Activated CD4-positive, alpha-beta T cell treated with anti-CD3 and anti-CD28 coated beads, Interleukin-2, Interleukin-6, amounts not matched to agents 100 ng/mL and 50 ng/mL, durations not matched to agents 16 hours and 8 hours (primary cell): ENCODE results near the gene ZC3HAV1.
"Not testable (repeated sequence)": the region's sequence is repeated elsewhere in the genome, so short reads cannot be mapped to it uniquely, and the experiment has no call there.

Experiments
- DNase-seq: peaks from one replicate; pipeline ENCODE4 v3.0.0-alpha.2; 2020

ZC3HAV1 gene

DNA sequence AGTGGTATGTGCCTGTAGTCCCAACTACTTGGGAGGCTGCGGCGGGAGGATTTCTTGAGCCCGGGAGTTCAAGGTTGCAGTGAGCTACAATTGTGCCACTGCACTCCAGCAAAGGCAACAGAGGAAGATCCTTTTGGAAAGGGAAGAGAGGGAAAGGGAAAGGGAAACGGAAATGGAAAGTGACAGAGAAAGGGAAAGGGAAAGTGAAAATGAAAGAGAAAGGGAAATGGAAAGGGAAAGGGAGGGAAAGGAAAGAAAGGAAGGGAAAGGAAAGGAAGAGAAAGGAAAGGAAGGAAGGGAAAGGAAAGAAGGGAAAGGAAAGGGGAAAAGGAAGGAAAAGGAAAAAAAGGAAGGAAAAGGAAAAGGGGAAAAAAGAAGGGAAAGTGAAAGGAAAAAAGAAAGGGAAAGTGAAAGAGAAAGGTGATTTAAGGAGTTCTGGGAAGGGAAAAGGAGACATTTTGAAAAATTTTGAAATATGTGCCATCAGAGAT is 2.3 kb upstream of the ZC3HAV1 start:
- DNase-seq = no peak

DNA sequence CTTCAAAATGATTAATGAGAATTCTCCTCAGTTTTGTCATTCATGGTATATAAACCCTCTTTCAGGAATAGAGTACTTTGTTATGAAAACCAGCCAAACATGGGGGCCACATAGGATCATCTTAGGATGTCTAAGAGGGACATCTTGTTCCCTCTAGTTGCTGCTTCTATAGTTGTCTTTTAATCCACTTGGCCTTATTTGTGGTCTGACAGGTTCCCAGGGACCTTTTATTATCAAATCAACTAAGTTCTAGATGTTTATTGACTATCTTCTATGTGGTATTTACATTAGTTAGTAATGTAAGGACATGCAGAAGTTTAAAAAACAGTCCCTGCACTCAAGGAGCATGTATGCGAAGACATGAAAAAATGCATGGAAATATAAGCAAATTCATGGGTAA is 1.6 kb upstream of the ZC3HAV1 start:
- DNase-seq = no peak

DNA sequence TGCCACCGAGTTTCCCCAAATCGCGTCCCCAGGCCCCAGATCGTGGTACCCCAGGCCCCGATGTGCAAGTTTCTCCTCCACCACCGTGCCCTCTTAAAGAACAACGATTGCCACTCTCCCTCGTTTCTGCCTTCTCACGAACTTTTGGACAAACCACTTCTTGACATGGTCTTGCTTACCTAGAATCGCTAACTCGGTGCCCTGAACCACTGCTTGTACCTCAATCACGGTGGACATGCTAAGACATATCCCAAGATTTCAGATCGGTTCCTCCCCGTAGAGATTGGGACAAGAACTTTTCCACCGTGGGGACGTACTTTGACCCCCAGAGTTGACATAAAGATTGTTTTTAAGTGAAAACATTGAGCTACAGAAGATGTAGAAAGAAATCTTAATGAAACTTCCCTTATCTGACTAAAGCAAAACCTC is 477 bp upstream of the ZC3HAV1 start:
- no peak for DNase-seq

DNA sequence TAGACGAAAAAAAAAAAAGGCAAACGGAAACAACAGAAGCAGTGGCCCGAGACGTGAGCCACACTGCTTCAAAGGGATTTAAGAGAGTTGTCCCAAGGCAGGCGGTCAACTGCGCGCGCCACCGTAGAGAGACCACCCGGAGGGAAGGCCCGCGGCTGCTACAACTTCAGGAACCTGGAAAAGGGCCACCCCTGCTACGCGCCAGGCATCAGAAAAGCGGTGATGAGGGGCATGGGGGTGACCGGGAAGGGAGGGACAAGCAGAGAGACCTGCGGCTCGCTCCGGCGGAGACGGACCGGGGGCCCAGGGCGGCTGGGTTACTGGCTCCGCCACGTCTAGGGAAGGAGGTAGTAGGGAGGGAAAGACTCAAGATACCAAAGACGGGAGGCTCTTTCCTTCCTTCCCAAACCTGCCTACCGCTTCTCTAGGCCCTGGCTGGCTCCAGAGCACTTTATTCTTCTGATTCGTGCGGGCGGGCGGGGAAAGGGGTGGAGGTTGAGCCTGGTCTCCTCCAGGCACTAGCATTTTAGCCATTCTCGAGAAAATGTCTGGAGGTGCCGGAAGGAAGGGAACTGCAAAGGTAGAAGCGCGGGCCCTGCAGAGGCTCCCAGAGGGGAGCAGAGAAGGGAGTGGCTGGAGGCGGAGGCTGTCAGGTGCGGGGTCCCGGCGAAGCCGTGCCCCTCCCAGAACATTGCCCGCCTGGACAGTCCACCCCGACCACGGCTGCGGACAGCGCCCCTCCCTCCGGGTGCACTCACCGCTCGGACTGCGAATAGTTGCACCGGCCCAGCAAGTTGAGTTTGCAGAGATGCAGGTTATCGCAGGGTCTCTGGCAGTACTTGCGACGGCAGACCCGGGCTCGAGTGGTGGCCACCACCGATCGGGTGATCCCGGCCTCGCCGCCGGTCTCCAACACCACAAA is 993 bp downstream of the ZC3HAV1 start:
- no peak for DNase-seq

DNA sequence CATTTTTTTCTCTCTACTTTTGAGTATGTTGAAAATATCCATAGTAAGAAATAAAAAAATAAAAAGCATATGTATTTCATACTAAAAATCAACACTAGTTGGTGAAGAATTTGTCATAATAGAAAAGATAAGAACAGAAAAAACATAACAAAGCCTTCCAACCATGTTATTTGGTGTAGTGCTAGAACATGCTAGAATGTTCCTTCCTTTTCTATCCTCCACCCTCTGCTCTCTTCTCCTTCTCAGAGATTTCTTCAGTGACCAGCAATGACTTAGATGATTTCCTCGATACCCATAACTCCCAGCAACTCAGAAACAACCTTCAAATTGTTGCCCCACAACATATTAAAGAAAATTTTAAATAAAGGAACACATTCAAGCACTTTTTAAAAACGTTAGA is 2.6 kb downstream of the ZC3HAV1 start:
- peak; percentile 61 for DNase-seq

- not testable (repeated sequence) for DNase-seq
These were observed 3.3 kb downstream of the ZC3HAV1 start for GRCh38 chr7:139106227-139106626.

DNA sequence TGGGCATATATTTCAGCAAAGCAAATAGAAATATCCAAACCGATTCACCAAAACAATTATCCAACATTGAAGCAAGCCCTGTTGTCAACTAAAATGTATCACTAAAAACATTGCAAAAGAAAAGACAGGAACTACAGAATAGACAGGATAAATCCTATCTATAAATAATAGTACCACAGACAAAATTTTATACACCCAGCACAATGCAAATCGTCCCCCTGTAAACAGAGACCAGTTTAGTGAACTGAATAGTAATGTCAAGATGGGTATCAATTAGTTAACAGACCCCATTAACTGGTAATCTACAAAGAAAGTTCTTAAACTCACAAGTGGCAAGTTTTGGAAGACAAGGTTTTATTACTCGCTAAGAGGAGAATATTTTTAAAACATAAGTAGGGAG is 4.0 kb downstream of the ZC3HAV1 start:
- DNase-seq = no peak

DNA sequence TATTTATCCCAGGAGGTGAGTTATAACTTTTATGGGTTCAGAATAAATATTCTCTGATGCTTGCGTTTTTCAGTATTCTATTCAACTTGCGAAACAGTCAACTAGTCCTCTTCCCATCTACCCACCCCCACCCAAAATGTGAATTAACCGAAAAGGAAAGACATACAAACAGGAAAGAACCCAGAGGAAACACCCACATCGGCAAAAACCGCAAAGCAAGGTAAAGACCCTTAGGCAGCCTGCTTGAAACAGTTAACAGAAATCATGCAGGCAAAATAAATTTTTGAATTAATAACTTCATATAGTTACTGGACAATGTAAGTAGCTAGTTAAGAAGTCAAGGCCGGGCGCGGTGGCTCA is 5.4 kb downstream of the ZC3HAV1 start:
- peak; percentile 71 for DNase-seq

GRCh38 chr7:139103057-139103815 is 6.3 kb downstream of the ZC3HAV1 start:
- no peak for DNase-seq

GRCh38 chr7:139101637-139102158 is 7.8 kb downstream of the ZC3HAV1 start:
- DNase-seq = not testable (repeated sequence)

GRCh38 chr7:139099172-139099947 is 10.2 kb downstream of the ZC3HAV1 start:
- DNase-seq = no peak

DNA sequence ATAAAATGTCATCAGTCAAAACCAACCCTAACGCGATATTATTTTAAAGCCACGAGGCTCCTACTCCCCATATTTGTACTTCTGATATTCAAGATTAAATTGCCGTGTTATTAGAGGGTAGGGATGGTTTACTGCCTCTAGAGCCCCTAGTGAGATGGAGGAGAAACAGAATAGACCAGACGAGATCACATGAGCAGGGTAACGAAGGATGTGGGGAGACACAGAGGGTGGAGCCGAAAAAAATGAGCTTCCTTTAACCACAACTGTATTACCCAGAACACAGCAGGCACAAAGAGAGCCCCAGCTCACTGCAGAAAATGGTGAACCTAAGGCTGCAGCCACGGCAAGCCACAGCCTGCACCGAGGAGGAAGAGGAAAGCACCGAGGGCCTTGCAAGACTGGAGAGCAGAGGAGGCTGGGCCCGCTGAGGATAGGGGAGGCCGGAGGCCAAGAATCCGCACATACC is 14.3 kb downstream of the ZC3HAV1 start:
- DNase-seq = peak; percentile 92

- DNase-seq = peak; percentile 49
These were observed 14.9 kb downstream of the ZC3HAV1 start for GRCh38 chr7:139094596-139094995.

DNA sequence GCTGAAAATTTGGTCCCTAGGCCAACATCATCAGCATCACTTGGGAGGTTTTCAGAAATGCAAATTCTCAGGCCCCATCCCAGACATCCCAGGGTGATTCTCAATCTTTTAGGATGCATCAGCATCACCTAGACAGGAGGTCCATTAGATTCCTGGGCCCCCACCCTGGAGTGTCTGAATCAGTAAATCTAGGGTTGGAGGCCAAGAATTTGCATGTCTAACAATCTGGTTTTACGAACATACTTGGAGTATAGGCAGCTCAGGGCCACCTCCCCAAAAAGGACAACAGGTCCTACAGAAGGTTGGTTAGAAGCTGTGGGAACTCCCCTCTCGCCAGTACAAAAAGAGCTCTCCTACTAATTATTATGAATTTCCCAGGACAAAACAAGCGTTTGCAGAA is 15.5 kb downstream of the ZC3HAV1 start:
- DNase-seq = no peak

DNA sequence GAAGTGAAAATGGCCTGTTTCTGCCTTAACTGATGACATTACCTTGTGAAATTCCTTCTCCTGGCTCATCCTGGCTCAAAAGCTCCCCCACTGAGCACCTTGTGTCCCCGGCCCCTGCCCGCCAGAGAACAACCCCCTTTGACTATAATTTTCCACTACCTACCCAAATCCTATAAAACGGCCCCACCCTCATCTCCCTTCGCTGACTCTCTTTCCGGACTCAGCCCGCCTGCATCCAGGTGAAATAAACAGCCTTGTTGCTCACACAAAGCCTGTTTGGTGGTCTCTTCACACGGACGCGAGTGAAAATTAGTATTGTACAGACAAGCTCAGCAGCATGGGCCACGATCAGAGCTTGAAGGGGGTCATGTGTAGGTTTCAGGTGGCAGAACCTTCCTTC is 16.0 kb downstream of the ZC3HAV1 start:
- DNase-seq = not testable (repeated sequence)

DNA sequence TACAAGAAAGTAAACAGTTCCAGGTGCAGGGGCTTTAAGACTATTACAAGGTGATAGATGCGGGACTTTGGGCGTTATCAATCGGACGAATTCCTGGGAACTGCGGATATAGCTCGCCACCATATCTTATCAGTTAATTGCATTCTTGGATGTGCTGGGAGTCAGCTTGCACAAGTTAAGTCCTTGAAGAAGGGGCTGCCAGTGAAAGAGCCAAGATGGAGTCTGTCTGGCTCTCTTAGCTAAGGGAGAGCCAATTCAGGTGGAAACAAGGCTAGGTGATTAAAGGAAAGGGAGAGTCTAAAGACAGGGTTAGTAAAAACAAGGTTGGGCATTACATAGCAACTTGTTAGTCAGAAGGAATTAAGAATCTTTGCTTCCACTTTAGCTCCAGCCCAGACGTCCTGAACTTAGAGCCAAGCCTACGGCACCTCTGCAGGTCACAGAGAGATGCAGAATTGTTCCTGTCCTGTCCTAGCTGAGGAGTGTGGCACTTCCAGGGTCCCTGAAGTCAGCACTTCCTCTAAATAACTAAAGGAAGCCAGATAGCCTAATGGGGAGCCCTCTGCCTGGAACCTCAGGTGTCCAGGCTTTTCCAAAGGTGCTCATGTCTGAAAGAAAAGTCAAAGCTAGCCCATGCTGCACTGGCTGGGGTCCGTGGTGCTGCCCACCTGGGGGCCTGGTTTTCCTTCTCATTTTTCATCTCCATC is 17.3 kb downstream of the ZC3HAV1 start:
- DNase-seq = no peak

DNA sequence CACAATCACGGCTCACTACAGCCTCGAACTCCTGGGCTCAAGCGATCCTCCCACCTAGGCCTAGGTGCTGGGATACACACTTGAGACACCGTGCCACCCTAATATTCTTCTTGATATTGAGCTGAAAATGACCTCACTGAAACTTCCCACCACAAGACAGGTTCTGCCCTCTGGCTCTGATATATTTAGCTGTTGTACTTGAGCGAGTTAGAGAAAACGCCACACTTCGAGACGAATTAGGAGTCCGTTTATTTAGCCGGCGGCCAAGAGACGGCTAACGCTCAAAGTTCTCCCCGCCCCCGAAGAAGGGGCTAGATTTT is 17.9 kb downstream of the ZC3HAV1 start:
- no peak for DNase-seq

DNA sequence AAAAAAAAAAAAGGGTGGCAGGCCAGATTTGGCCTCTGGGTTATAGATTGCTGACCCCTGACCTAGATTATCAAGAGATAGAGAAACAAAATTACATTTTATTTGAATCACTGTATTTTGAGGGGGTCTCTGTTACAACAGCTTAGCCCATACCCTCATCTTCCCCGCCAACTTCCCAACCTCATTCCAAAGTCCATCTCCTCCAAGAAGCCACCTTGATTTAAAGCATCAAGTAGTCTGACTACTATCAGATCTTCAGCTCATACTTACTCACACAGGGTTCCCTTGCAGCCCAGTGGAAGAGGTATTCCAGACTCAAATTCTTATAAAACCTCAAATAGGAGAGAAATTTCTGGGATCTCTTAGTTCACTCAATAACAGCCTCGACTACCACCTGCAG is 20.4 kb downstream of the ZC3HAV1 start:
- DNase-seq = no peak

GRCh38 chr7:139088268-139088667 is 21.3 kb downstream of the ZC3HAV1 start:
- no peak for DNase-seq

GRCh38 chr7:139087212-139087611 is 22.3 kb downstream of the ZC3HAV1 start:
- DNase-seq = no peak

- no peak for DNase-seq
These were observed 23.1 kb downstream of the ZC3HAV1 start for GRCh38 chr7:139086454-139086853.

DNA sequence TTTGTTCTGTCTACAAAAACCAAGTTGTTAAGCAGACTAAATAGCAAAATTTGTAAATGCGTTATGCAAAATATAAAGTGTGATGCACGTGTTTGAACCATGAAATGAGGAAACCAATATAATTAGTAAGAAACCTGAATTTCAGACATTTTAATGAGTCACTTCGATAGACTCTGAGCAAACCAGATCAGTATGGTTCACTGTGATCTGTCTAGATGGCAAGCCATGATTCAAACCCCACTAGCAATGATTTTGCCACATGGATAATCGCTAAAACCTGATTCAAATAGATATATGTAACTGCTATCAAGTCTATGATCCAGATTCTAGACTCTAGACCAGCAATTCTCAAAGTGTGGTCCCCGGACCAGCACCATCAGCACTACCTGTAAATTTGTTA is 24.8 kb downstream of the ZC3HAV1 start:
- no peak for DNase-seq
